ENCODE results near the gene RAC2.

RAC2 gene

GRCh38 chr22:37244114-37244921 lies at the start of gene RAC2:
Gene RAC2 (minus strand): TSS chr22:37244269. CDS start chr22:37244148, 121 bp downstream.
- DNase-seq = peak; percentile 54

GRCh38 chr22:37293172-37293571 lies 49.1 kb upstream of the RAC2 start:
- DNase-seq = no peak

GRCh38 chr22:37292641-37293040 lies 48.6 kb upstream of the RAC2 start:
- DNase-seq = no peak

- DNase-seq = no peak
These were observed 47.7 kb upstream of the RAC2 start for GRCh38 chr22:37291559-37292298.

GRCh38 chr22:37290737-37291136 lies 46.7 kb upstream of the RAC2 start:
- no peak for DNase-seq

- DNase-seq = no peak
These were observed 45.2 kb upstream of the RAC2 start for GRCh38 chr22:37289156-37289735.

GRCh38 chr22:37288521-37288920 lies 44.5 kb upstream of the RAC2 start:
- DNase-seq = no peak

GRCh38 chr22:37287550-37287951 lies 43.5 kb upstream of the RAC2 start:
- DNase-seq = no peak

GRCh38 chr22:37285937-37286336 lies 41.9 kb upstream of the RAC2 start:
- no peak for DNase-seq

GRCh38 chr22:37284805-37285355 lies 40.8 kb upstream of the RAC2 start:
- no peak for DNase-seq

GRCh38 chr22:37284126-37284804 lies 40.2 kb upstream of the RAC2 start:
- DNase-seq = no peak

GRCh38 chr22:37283393-37283937 lies 39.4 kb upstream of the RAC2 start:
- no peak for DNase-seq

- no peak for DNase-seq
These were observed 38.3 kb upstream of the RAC2 start, which contains the start of gene CYTH4 for GRCh38 chr22:37282385-37282677. Gene CYTH4 (plus strand): TSS chr22:37282508. CDS start chr22:37282570, 62 bp downstream.

- DNase-seq = no peak
These were observed 37.7 kb upstream of the RAC2 start for GRCh38 chr22:37281646-37282384.

GRCh38 chr22:37281195-37281594 lies 37.1 kb upstream of the RAC2 start:
- no peak for DNase-seq

- no peak for DNase-seq
These were observed 36.6 kb upstream of the RAC2 start for GRCh38 chr22:37280718-37281117.

GRCh38 chr22:37279331-37280181 lies 35.5 kb upstream of the RAC2 start:
- DNase-seq = no peak

- DNase-seq = no peak
These were observed 34.2 kb upstream of the RAC2 start for GRCh38 chr22:37278261-37278660.

GRCh38 chr22:37277384-37277783 lies 33.3 kb upstream of the RAC2 start:
- no peak for DNase-seq

- DNase-seq = no peak
These were observed 32.7 kb upstream of the RAC2 start for GRCh38 chr22:37276776-37277175.

GRCh38 chr22:37275622-37276021 lies 31.6 kb upstream of the RAC2 start:
- no peak for DNase-seq
